Measurements from ENCODE around the gene COPZ2.

Gene COPZ2

DNA sequence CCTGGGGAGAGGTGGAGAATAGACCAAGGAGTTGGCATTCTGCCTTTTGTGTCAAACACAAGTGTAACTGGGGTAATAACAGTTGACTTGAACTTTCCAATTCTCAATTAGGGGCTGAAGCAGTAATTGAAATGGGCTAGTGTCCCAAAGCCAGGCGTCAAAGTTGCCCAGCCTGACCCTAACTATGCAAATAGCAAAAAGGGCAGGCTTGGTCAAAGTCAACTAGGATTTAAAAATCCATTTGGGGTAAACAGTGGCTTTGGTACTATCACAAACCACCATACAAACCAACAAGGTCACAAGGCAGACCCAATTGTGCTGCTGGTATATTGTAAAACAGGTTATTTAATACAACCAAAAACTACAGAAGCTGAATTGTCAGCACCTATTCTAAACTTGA, 28.6 kb upstream of the COPZ2 start:
- no peak overlapping the region for H3K4me3 ChIP-seq (ENCODE audit: low read depth, low read length)
- DNase-seq (ENCODE audit: low read depth), result no peak
- TF ChIP-seq MYC (IDR thresholded peaks at IDR 0.05; ENCODE audit: low read depth, low read length), result no peak
- TF ChIP-seq CTCF (IDR thresholded peaks at IDR 0.05; ENCODE audit: low read depth, low read length), result no peak
- TF ChIP-seq, protein P1, sequence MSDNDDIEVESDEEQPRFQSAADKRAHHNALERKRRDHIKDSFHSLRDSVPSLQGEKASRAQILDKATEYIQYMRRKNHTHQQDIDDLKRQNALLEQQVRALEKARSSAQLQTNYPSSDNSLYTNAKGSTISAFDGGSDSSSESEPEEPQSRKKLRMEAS (IDR thresholded peaks at IDR 0.05; ENCODE audit: low read depth, low read length), result no peak
- no peak for TF ChIP-seq POLR2A (IDR thresholded peaks at IDR 0.05; ENCODE audit: extremely low read depth, insufficient read length)

DNA sequence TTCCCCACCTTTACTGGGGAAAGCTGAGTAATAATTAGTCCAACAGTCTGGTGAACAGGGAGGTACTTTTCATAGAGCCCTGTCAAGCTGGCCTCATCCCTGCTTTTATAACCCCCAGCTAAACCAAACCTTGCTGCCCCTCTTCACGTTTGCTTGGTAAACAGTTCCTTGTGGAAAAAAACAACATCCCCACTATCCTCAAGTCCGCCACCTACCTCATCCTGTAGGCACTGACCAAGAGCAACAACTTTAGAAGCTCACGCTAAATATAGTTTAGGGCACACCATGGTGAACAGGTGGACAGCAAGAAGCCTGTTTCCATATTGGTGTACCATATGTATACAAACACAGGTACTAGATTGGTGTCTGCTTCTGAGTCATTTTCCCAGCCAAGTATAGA, 27.0 kb upstream of the COPZ2 start:
- TF ChIP-seq MYC (IDR thresholded peaks at IDR 0.05; ENCODE audit: low read depth, low read length) (no peak), POLR2A (IDR thresholded peaks at IDR 0.05; ENCODE audit: extremely low read depth, insufficient read length) (no peak)
- TF ChIP-seq, protein P1 (IDR thresholded peaks at IDR 0.05; ENCODE audit: low read depth, low read length), result no peak
- DNase-seq (ENCODE audit: low read depth), result no peak
- no peak overlapping the region for H3K4me3 ChIP-seq (ENCODE audit: low read depth, low read length)

DNA sequence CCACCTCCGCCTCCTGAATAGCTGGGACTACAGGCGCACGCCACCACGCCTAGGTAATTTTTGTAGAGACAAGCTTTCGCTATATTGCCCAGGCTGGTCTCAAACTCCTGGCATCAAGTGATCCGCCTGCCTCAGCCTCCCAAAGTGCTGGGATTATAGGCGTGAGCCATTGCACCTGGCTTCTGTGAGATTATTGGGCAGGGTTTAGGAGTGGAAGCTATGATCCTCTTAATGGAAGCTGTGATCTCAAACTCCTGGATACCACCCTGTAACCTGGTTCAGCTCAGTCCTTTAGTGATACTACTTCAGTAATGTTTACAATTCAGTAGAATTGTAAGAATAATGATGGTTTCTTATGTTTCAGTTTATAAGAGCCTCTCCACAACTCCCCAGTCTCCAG, 24.7 kb upstream of the COPZ2 start:
- no peak overlapping the region for H3K4me3 ChIP-seq (ENCODE audit: low read depth, low read length)
- DNase-seq (ENCODE audit: low read depth), result no peak
- TF ChIP-seq CTCF (IDR thresholded peaks at IDR 0.05; ENCODE audit: low read depth, low read length), result no peak
- no peak for TF ChIP-seq MYC (IDR thresholded peaks at IDR 0.05; ENCODE audit: low read depth, low read length)
- no peak for TF ChIP-seq POLR2A (IDR thresholded peaks at IDR 0.05; ENCODE audit: extremely low read depth, insufficient read length)
- TF ChIP-seq, protein P1 (IDR thresholded peaks at IDR 0.05; ENCODE audit: low read depth, low read length), result no peak

DNA sequence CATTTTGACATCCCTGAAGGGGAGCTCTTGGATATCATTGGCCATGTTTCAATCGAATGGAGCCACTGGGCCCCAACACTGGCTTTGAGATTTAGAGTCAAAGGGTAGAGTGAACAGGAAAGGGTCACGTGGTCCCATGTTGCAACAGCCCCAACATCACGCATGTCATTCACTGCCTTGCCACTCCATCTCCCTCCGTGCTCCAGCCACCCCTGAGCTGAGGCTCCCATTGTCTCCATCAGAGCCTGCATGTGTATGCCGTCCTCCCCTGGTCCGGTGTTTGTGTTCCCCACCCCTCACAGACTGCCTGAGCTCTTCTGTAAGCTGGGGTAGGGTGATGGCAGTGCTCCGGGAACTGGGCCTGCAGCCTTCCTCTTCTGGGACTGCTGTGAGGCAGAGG, 22.7 kb upstream of the COPZ2 start:
- no peak for TF ChIP-seq POLR2A (IDR thresholded peaks at IDR 0.05; ENCODE audit: extremely low read depth, insufficient read length)
- no peak for TF ChIP-seq MYC (IDR thresholded peaks at IDR 0.05; ENCODE audit: low read depth, low read length)
- TF ChIP-seq CTCF (IDR thresholded peaks at IDR 0.05; ENCODE audit: low read depth, low read length), result no peak
- TF ChIP-seq, protein P1 (IDR thresholded peaks at IDR 0.05; ENCODE audit: low read depth, low read length), result no peak
- no peak overlapping the region for H3K4me3 ChIP-seq (ENCODE audit: low read depth, low read length)
- DNase-seq (ENCODE audit: low read depth), result no peak

GRCh38 chr17:48059125-48059668, 21.6 kb upstream of the COPZ2 start:
- TF ChIP-seq POLR2A (IDR thresholded peaks at IDR 0.05; ENCODE audit: extremely low read depth, insufficient read length) (no peak), CTCF (IDR thresholded peaks at IDR 0.05; ENCODE audit: low read depth, low read length) (no peak), MYC (IDR thresholded peaks at IDR 0.05; ENCODE audit: low read depth, low read length) (no peak)
- TF ChIP-seq, protein P1 (IDR thresholded peaks at IDR 0.05; ENCODE audit: low read depth, low read length), result no peak
- no peak overlapping the region for H3K4me3 ChIP-seq (ENCODE audit: low read depth, low read length)
- no peak for DNase-seq (ENCODE audit: low read depth)

DNA sequence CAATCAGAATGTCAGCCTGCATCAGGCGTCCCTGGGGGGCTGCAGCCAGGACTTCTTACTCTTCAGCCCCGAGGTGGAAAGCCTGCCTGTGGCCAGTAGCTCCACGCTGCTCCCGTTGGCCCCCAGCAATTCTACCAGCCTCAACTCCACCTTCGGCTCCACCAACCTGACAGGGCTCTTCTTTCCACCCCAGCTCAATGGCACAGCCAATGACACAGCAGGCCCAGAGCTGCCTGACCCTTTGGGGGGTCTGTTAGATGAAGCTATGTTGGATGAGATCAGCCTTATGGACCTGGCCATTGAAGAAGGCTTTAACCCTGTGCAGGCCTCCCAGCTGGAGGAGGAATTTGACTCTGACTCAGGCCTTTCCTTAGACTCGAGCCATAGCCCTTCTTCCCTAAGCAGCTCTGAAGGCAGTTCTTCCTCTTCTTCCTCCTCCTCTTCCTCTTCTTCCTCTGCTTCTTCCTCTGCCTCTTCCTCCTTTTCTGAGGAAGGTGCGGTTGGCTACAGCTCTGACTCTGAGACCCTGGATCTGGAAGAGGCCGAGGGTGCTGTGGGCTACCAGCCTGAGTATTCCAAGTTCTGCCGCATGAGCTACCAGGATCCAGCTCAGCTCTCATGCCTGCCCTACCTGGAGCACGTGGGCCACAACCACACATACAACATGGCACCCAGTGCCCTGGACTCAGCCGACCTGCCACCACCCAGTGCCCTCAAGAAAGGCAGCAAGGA, 21.0 kb upstream of the COPZ2 start:
- DNase-seq (ENCODE audit: low read depth), result no peak
- H3K4me3 ChIP-seq (ENCODE audit: low read depth, low read length), result no peak overlapping the region
- TF ChIP-seq, protein P1 (IDR thresholded peaks at IDR 0.05; ENCODE audit: low read depth, low read length), result no peak
- no peak for TF ChIP-seq POLR2A (IDR thresholded peaks at IDR 0.05; ENCODE audit: extremely low read depth, insufficient read length)
- no peak for TF ChIP-seq CTCF (IDR thresholded peaks at IDR 0.05; ENCODE audit: low read depth, low read length)
- no peak for TF ChIP-seq MYC (IDR thresholded peaks at IDR 0.05; ENCODE audit: low read depth, low read length)
